22Rv1 (cell line): ENCODE results near the gene COL4A1.

Experiments used
- CTCF ChIP-seq: fragments of 450-650 bp; IDR thresholded peaks from 2 replicates; pipeline ENCODE4 v1.5.1; 2017; ENCODE audit warnings: mild to moderate bottlenecking
- ZFX ChIP-seq: fragments of 450-650 bp; IDR thresholded peaks from 2 replicates; pipeline ENCODE4 v1.6.1; 2017; ENCODE audit warnings: antibody characterized with exemption, borderline replicate concordance

- no peak for TF ChIP-seq CTCF
- TF ChIP-seq ZFX: no peak
Observed at GRCh38 chr13:110306340-110306959, 507 bp downstream of the COL4A1 start.
